ENCODE data around the gene GAB2. TPM values are rescaled to one million over a fixed set of nuclear protein-coding genes. Genes with fewer than 3 reads are reported as not detected.

The GAB2 gene
- total RNA-seq, 4 donors from 2014 or later: 26.3 to 84.8 (median 26.6) TPM

DNA sequence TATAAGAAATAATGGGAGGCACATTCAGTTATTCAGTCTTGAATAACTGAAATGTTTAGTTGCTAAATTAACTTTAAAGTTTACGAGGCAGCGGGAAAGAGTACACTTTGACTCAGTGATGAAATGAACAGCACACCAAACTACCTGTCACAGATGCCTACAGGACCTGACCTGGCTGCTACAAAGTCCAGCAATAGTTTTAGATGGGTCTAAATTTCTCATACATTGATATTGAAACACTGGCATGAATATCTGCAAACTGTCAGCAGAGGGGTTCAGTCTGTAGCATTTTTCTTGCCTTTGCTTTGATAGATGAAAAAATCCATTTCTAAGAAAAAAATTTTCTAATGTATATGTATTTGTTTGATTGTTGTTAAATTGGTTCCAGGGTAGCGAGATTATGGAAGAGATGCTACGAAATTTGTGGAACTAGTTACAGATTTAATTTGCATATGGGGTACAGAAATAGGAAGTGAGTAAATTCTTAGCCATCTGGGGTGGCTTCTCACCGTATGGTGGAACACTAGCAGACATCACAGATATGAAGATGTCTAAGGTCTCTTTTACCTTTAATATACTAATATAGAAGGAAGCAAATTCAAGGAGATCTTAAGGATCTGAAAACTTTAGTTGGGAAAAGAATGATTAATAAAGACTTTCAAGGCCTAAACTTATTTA lies 20.8 kb upstream of the GAB2 start:
- ATAC-seq: no peak
- no peak overlapping the region for H3K27ac ChIP-seq
- peaks cover 0 to 21% of the 10 kb centered on the region in 2 donors for H3K36me3 ChIP-seq
- H3K27me3 ChIP-seq: no peaks in the 10 kb centered on the region
- TF ChIP-seq EP300 (IDR thresholded peaks at IDR 0.05) (no peak), POLR2A (IDR thresholded peaks at IDR 0.05) (no peak), POLR2AphosphoS5 (IDR thresholded peaks at IDR 0.05) (no peak)
- TF ChIP-seq, protein P1, sequence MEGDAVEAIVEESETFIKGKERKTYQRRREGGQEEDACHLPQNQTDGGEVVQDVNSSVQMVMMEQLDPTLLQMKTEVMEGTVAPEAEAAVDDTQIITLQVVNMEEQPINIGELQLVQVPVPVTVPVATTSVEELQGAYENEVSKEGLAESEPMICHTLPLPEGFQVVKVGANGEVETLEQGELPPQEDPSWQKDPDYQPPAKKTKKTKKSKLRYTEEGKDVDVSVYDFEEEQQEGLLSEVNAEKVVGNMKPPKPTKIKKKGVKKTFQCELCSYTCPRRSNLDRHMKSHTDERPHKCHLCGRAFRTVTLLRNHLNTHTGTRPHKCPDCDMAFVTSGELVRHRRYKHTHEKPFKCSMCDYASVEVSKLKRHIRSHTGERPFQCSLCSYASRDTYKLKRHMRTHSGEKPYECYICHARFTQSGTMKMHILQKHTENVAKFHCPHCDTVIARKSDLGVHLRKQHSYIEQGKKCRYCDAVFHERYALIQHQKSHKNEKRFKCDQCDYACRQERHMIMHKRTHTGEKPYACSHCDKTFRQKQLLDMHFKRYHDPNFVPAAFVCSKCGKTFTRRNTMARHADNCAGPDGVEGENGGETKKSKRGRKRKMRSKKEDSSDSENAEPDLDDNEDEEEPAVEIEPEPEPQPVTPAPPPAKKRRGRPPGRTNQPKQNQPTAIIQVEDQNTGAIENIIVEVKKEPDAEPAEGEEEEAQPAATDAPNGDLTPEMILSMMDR (IDR thresholded peaks at IDR 0.05): no peak
- 69 to 93% methylated on average over 4 to 5 of the region's 5 CpGs for WGBS, 2 donors (ENCODE audit: low coverage in 1 of 2)
- no peaks in the 10 kb centered on the region for H3K4me1 ChIP-seq
- no peak overlapping the region for H3K4me3 ChIP-seq
- no peaks in the 10 kb centered on the region for H3K9me3 ChIP-seq

DNA sequence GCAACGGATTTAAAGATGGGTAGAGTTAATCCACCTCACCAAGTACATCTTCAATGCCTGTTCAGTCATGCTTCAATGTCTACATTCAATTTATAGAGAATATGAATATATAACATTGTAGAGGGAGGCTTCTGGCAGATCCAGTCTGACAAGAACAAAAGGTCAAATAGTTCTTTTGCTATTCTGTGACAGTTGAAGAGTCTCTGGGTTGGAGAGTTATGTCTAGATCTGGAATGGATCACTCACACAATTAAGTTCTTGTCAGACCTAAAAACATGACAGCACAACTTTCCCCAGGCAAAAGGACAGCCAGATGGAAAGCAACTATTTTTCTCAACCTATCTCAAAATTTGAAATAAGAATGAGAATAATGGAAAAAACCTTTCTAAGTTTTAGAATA lies 15.3 kb upstream of the GAB2 start:
- ATAC-seq: no peak
- TF ChIP-seq POLR2AphosphoS5 (IDR thresholded peaks at IDR 0.05): no peak
- TF ChIP-seq, protein P1 (IDR thresholded peaks at IDR 0.05): no peak
- TF ChIP-seq POLR2A (IDR thresholded peaks at IDR 0.05): no peak
- TF ChIP-seq EP300 (IDR thresholded peaks at IDR 0.05): no peak
- Histone ChIP-seq H3K27ac (no peak overlapping the region), H3K4me3 (no peak overlapping the region), H3K4me1 (peaks cover 0 to 7% (median 0%) of the 10 kb centered on the region in 3 donors), H3K36me3 (peaks cover 0 to 7% of the 10 kb centered on the region in 2 donors), H3K27me3 (no peaks in the 10 kb centered on the region), H3K9me3 (no peaks in the 10 kb centered on the region)
- WGBS, 2 donors (ENCODE audit: low coverage in 1 of 2): 33 to 69% methylated on average over 1 of the region's 1 CpG

DNA sequence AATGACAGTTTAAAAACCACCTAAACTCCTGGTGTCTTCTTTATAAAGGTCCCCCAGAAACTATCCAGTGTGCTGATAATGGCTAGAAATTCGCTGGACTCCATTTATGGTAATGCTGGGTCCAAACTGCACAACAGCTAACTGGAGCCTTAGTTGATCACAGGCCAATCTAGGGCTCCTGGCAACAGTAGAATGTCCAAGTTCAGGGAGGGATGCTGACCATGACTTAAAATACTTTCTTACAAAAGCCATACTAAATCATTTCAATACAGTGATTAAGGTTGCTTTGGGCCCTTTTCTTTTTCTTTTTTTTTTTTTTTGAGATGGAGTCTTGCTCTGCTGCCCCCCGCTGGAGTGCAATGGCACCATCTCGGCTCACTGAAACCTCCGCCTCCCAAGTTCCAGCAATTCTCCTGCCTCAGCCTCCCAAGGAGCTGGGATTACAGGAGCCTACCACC lies 14.5 kb upstream of the GAB2 start:
- TF ChIP-seq EP300 (IDR thresholded peaks at IDR 0.05) (no peak), POLR2AphosphoS5 (IDR thresholded peaks at IDR 0.05) (no peak), POLR2A (IDR thresholded peaks at IDR 0.05) (no peak)
- TF ChIP-seq, protein P1 (IDR thresholded peaks at IDR 0.05): peak in 1 of 4 experiments; percentile 49
- Histone ChIP-seq H3K9me3 (no peaks in the 10 kb centered on the region), H3K36me3 (peaks cover 0 to 7% of the 10 kb centered on the region in 2 donors), H3K4me3 (no peak overlapping the region), H3K27ac (no peak overlapping the region), H3K27me3 (no peaks in the 10 kb centered on the region), H3K4me1 (peaks cover 0 to 7% (median 0%) of the 10 kb centered on the region in 3 donors)
- 80 to 91% methylated on average over 1 of the region's 4 CpGs for WGBS, 2 donors (ENCODE audit: low coverage in 1 of 2)
- no peak for ATAC-seq

DNA sequence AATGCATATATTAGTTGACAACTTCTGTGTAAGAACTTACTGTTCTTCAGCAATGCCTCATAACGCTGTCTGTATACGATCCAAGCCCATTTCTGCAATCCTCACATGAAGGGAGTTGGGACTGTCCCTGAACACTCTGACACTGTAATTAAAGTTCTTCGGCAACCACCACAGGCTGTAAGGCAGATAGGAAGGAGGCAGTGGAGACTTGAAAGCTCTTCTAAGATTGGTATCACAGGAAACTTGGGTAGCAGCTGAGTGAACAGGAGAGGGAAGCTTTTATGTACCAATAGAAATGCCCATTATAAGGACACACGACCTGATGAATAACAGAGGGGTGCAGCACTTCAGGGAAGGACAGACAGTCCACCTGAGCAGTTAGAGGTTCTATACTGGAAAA lies 12.0 kb upstream of the GAB2 start:
- Histone ChIP-seq H3K9me3 (no peaks in the 10 kb centered on the region), H3K27me3 (no peaks in the 10 kb centered on the region), H3K4me3 (no peak overlapping the region), H3K4me1 (peaks cover 0 to 13% (median 0%) of the 10 kb centered on the region in 3 donors), H3K27ac (no peak overlapping the region), H3K36me3 (peaks cover 0 to 7% of the 10 kb centered on the region in 2 donors)
- no peak for ATAC-seq
- WGBS, 2 donors (ENCODE audit: low coverage in 1 of 2): 52 to 87% methylated on average over 2 to 3 of the region's 4 CpGs
- TF ChIP-seq, protein P1 (IDR thresholded peaks at IDR 0.05): no peak

DNA sequence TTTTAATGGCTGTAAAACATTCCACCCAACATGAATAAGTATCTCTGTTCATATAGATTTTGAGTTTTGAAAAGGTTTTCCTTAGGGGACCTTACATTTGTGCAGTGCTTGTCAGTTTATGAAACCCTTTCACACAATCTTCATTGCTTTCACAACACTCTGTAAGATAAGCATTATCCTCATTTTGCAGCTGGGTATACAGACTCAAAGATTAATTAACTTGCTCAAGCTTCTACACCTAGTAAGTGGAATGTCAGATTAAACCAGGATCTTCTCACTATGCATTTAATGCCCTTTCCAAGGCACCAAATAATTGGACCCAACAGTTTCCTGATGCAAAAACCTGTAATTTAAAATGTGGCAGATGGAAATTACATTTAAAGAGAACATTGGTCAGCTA lies 11.6 kb upstream of the GAB2 start:
- peaks cover 0 to 13% (median 0%) of the 10 kb centered on the region in 3 donors for H3K4me1 ChIP-seq
- H3K36me3 ChIP-seq: peaks cover 0 to 7% of the 10 kb centered on the region in 2 donors
- no peak for TF ChIP-seq EP300 (IDR thresholded peaks at IDR 0.05)
- no peaks in the 10 kb centered on the region for H3K9me3 ChIP-seq
- H3K27me3 ChIP-seq: no peaks in the 10 kb centered on the region
- no peak overlapping the region for H3K27ac ChIP-seq
- H3K4me3 ChIP-seq: no peak overlapping the region
- no peak for ATAC-seq
